Measurements from ENCODE around the gene FLOT2.
A peak's percentile ranks its signal among the peaks of the same experiment; 100 is the strongest.
"Not testable (repeated sequence)": the region's sequence is repeated elsewhere in the genome, so short reads cannot be mapped to it uniquely, and the experiment has no call there.

Gene FLOT2

DNA sequence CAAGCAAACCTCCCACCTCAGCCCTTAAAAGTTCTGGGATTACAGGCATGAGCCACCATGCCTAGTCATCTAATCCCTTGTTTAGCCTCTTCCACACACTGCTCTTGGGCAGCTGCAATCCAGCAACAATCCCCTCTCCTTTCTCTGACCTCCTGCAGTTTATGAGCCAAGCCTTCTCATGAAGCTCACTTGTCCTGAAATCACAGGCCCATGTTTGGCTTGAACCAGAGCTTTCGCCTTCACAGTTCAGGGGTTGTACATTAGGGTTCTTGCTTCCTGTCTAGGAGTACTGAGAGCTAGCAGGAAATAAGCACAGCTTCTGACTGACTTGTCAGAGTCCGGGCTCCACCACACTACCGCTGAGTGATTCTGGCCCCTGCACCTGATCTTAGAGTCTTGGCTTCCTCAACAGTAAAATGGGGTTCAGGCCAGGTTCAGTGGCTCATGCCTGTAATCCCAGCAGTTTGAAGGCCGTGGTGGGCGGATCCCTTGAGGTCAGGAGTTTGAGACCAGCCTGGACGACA, 26.4 kb downstream of the FLOT2 start:
- DNase-seq: no peak

DNA sequence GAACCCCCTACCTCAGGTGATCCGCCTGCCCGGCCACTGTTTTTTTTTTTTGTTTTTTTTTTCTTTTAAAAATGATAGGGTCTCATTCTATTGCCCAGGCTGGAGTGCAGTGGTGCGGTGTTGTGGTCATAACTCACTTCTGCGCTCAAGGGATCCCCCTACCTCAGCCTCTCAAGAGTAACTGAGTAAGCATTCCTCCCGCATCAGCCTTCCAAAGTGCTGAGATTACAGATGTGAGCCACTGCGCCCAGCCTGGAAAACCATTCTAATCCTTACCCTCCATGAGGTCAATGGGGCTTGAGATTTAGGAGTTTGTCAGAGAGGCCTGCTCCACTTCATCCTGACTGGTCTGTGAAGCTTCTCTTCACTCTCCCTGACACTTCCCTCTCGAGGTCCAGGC, 30.3 kb downstream of the FLOT2 start:
- DNase-seq: no peak

DNA sequence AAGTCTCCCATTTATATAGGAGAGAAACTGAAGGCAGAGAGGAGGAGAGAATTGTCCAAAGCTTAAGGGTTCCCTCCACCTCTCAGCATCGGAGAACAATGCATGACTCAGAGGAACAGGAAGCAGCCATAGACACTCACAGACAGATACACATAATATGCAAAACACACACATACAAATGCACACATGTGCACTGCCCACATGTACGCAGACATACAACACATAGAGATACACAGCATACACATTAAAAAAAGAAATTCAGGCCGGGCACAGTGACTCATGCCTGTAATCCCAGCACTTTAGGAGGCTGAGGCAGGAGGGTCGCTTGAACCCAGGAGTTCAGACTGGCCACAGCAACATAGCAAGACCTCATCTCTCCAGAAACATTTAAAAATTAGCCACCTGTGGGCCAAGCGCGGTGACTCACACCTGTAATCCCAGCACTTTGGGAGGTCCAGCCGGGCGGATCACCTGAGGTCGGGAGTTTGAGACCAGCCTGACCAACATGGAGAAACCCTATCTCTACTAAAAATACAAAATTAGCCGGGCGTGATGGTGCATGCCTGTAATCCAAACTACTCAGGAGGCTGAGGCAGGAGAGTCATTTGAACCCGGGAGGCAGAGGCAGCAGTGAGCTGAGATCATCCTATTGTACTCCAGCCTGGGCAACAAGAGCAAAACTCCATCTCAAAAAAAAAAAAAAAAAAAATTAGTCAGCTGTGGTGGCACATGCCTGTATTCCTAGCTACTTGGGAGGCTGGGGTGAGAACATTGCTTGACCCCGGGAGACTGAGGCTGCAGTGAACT, 31.4 kb downstream of the FLOT2 start:
- no peak for DNase-seq

DNA sequence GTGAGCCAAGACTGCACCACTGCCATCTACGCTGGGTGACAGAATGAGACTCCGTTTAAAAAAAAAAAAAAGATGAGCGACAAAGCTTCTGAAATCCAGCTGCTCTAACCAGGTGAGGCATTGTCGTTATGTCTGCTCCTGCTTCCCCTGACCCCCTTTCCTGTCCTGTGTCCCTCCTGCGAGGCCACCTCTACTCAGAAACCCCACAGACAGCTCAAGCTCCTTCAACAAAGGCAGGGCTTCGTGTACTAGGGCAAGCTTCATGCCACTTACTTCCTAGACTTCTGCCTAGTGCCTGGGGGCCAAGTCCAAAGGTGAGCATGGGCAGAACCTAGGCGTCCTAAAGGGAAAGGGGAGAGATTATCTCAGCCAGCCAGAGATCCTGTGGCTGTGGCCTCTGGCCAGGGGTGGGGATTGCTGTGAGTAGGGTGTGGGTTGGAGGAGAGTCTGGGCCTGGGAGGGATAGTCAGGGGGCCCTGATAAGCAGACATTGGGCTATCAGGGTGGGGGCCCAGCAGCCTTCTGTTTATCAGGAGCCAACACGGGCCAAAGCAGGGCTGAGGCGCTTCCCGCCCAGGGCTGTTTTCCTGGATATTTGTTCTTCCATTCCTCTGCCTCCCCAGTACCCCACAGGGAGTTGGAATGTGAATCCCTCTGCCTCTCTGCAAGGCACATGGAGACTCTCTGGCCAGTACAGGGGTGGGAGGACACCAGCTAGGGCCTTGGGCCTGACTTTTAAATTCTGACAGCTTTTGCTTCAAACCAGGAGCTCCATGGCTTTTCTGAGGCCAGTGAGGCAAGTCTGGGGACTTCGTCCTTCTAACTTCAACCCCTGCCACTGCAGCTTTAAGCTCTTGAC, 32.3 kb downstream of the FLOT2 start:
- no peak for DNase-seq

DNA sequence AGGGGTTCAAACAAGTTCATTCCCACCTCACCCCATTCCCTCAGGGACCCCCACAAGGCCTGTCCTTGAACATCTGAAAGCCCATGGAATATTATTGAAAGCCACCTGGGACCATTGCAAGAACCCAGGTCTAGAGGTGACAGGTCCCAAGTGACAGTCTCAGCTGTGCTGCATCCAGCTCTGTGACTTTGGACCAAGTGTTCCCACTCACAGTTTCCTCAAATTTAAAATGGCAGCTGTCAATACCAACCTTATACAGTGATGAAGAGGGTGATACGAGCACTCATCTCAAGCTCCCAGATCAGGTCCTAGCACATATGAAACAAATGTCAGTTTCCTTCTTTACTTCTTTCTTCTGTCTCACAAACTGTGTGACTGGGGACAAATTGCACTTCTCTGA, 33.6 kb downstream of the FLOT2 start:
- DNase-seq: no peak

DNA sequence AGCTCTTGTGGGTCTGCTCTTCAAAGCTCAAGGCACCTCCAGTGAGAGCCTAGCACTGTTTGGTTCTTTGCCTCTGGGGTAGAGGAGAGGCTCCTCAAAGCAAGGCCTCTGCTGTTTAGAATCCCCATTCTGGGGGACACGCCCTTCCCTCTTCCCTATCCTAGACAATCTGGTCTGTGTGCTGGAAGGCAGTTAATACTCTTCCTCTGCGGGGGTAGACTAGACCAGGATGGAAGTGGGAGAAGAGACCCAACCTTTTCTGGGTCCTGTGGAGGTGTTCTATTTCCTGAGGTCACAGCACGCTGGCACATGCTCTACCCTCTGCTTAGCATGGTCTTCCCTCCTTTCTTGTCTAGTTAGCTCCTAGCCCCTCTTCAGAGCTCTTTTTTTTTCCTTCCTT, 35.0 kb downstream of the FLOT2 start:
- no peak for DNase-seq

DNA sequence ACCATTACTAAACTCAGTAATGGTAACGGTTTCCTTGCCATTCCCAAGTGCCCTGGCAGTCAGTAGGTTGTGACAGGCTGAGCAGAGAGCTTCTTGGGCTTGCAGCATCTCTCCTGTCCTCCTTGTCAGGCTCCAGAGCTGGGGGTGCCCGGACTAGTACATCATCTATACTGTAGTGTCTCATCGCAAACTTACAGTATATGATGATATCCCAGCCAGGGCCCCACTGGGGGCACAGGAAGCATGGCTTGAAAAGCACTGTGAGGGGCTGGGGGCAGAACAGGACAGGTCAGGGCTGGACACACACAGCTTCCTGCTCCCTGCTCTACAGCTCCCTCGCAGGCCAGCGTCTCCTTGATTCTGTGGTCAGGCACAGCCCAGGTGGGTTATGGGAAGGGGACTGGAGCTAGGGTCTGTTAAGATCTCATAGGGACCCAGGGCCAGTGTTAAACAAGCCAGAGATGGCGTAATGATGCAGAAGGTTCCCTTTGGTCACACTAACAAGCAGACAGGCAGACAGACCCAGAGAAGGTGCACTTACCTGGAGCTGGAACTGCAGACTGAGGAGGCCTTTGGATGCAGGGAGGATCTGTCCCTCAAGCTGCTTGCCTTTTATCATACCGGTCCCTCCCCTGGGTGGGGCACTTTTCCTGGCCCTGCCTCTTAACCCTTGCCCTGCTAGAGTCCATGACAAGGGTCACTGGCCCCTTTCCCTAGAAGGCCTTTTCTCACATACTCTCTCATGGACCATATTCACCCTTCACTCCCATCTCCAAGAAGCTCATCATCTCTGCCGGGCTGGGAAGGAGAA, 35.9 kb downstream of the FLOT2 start:
- no peak for DNase-seq

DNA sequence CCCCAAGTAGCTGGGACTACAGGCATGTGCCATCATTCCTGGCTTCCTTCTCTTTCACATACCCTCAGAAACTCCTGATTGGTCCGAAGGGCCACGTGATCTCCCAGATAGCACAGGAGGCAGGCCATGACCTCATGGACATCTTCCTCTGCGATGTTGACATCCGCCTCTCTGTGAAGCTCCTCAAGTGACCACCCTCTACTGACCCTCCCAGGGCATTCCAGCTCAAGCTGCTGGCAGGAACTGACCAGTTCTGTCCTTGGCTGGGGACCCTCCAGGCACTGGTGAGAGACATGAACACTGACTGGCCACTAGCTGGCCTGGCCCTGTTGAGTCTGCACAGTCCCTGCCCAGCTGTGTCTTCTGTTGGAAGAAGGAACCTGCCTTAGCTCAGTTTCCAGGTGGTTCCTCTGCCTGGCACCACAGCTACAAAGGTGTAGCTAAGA, 37.1 kb downstream of the FLOT2 start:
- no peak for DNase-seq

DNA sequence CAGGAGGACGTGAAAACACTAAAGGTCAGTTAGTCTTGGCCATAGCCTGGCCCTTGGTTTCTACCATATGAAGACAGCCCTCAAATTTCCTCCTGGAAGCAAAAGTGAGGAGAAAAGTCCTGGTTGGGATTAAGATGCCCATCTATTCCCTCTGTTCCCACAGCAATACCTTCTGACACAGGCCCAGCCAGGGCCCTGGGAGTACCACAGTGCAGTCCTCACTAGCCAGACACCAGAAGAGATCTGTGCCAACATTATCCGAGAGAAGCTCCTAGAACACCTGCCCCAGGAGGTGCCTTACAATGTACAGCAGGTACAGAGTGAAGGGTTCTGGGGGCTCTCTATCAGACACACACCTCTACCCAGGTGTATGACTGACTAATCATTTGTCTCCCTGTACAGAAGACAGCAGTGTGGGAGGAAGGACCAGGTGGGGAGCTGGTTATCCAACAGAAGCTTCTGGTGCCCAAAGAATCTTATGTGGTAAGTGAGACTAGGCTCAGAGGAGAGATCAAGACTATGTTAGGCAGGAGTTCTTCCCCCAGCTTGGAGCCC, 38.7 kb downstream of the FLOT2 start:
- DNase-seq: no peak

DNA sequence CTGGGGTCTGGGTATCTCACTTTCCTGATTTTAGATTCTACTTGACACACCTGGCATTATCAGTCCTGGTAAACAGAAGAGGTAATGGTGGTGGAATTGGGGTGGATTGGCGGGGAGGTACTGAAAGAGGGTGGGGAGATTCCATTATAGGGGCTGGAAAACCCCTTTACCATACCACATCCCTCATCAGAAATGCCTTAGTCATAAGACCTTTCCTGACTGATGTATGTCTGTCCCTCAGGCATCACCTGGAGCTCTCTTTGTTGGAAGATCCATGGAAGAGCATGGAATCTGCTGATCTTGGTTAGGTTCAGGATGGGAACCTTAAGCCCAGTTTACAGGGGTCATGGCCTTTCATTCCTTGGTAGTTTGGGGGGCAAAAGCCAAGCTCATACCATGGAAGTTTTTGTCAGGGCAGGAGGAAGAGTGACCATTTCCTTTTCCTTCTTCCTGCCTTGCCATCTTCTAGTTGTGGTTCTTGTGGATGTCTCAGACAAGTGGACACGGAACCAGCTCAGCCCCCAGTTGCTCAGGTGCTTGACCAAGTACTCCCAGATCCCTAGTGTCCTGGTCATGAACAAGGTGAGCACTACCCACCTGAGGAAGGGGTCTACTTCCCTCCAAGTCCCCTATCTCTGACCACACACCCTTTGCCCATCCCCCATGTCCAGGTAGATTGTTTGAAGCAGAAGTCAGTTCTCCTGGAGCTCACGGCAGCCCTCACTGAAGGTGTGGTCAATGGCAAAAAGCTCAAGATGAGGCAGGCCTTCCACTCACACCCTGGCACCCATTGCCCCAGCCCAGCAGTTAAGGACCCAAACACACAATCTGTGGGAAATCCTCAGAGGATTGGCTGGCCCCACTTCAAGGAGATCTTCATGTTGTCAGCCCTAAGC, 39.4 kb downstream of the FLOT2 start:
- no peak for DNase-seq

DNA sequence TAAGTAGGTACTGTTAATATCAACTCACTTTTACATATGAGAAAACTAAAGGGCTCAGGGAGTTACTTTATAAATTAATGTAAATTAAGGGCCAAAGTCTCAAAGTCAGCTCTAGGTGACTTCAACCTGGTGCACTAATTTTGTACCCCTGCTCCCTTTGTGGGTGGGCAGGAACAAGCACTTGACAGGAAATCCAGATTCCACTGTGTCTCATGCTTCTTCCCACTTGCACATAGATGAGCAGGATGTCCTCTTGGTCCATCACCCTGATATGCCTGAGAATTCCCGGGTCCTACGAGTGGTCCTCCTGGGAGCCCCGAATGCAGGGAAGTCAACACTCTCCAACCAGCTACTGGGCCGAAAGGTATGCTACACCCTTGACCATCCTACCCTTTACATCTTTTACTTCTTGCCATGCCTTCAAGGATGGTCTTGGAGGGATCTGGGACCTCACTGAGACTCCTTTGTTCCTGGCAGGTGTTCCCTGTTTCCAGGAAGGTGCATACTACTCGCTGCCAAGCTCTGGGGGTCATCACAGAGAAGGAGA, 41.4 kb downstream of the FLOT2 start:
- DNase-seq: no peak

DNA sequence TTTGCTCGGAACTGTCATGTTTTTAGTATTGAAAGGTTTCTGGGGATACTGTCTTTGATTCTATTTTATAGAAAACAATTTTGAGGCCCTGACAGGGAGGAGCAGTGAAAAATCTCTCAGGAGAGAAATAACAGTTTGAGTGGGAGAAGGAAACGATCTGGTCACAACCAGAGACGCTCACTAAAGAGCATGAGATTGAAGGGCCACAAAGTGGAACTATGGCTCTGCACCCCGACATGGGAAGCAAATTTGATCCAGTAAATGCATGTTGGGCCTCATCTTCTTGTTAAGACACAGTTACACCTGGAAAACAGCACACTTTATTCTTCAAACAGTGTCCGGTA, 42.2 kb downstream of the FLOT2 start:
- no peak for DNase-seq

DNA sequence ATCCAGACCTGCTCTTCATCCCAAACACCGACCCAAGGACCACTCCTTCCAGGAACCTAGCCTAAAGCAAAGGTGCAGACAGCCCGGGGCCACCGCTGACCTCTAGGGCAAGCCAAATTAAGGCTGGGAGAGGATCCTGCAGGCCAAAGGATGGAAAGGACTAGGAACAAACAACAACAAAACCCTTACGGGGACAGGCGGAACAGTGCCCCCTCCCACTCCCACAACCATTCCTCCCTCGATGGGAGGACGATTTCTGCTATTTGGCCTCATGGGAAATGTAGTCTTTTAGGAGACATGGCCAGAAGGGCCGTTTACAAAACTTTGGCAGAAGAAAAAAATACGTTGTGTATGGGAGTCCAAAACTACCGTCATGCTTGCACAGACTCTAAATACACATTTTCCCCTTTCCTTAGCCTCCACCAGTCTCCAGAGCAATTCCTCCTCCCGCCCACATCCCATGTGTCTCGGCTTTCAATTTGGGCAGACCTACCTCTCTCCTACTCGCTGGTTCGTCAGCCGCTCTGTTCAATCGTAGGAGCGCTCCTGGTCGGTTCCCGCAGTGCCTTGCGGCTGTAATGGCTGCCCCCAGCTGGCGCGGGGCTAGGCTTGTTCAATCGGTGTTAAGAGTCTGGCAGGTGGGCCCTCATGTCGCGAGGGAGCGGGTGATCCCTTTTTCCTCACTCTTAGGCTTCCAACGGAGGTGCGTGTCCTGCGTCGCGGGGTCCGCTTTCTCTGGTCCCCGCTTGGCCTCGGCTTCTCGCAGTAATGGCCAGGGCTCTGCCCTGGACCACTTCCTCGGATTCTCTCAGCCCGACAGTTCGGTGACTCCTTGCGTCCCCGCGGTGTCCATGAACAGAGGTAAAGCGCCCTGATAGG, 42.8 kb downstream of the FLOT2 start, which contains the start of gene ERAL1:
ERAL1 (plus strand) TSS at position 560 of the 879 bp plus-strand sequence; CDS start at position 579, 19 bp downstream.
- peak; percentile 87 for DNase-seq

DNA sequence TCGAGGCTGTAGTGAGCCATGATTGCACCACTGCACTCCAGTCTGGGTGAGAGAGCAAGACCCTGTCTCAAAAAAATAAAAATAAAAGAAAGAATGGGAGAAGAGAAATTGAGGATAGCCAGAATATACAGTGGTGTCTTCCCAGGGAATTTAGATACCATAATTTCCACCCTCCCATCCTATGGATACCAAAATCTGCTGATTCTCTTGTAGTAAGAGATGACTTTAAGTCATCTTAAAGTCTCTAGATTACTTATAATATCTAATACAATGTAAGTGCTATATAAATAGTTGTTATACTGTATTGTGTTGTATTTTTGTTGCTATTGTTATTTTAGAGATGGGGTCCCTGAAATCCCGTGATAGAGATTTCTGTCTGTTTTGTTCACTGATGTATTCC, 44.2 kb downstream of the FLOT2 start:
- no peak for DNase-seq

DNA sequence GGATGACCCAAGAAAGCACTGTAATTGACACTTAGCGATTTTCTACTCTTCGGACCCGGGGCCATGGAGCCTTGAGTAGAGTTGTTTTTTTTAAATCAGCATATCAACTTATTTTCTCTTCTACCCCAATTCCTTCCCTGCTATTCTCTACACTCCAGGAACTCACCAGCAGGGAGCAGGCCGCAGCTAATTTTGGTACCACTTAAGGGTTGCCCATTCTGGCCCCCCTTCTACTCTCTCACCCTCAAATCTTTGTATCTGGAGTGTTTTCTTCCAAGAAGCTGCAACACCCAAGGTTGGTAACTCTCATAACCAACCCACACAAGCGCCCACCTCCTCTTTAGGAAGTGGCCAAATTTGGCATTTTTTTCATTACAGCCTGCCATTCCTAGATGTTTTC, 48.3 kb downstream of the FLOT2 start:
- no peak for DNase-seq

DNA sequence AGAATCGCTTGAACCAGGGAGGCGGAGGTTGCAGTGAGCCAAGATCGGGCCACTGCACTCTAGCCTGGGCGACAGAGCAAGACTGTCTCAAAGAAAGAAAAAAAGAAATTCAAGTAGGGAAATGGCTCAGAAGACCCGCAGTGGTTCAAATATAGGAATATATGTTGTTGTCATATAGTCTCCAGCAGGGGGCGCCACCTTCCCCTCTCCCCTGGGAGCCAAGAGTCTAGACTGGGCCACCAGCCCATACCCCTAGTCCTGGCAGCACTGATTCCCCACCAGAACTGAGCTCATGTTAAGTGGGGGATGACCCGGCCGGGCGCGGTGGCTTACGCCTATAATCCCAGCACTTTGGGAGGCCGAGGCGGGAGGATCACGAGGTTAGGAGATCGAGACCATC, 48.9 kb downstream of the FLOT2 start:
- not testable (repeated sequence) for DNase-seq

DNA sequence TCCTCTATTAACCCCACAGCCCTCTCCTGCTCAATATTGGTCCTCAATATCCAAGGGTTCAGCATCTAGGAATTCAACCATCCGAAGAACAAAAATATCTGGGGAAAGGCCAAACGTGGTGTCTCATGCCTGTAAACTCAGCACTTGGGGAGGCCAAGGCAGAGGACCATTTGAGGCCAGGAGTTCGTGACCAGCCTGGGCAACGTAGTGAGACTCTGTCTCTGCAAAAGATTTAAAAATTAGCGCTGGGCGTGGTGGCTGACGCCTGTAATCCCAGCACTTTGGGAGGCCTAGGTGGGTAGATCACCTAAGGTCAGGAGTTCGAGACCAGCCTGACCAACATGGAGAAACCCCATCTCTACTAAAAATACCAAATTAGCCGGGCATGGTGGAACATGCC, 50.8 kb downstream of the FLOT2 start:
- not testable (repeated sequence) for DNase-seq

DNA sequence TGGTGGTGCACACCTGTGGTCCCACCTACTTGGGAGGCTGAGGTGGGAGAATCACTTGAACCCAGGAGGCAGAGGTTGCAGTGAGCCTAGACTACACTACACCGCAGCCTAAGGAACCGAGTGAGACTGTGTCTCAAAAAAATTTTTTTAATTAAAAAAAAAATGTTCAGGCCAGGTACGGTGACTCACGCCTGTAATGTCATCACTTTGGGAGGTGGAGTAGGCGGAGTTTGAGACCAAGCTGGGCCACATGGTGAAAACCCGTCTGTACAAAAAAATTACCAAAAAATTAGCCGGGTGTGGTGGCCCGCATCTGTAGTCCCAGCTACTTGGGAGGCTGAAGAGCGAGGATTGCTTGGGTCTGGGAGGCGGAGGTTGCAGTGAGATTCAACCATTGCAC, 51.3 kb downstream of the FLOT2 start:
- DNase-seq: no peak

DNA sequence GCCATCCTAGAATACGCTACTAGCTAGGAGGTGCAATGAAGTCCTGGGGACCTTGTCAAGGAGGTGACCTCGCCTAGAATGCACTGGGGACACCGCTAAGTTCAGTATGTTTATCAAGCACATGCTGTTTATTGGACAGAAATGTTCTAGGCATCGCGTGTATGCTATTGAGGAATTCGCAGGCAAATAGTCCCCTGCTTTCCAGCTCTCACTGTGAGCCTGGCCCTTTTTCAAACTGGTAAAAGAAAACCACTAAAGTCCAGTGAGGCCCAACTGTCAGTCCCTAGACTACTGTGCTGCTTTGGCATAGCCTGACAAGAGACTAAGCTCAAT, 53.8 kb downstream of the FLOT2 start:
- no peak for DNase-seq

DNA sequence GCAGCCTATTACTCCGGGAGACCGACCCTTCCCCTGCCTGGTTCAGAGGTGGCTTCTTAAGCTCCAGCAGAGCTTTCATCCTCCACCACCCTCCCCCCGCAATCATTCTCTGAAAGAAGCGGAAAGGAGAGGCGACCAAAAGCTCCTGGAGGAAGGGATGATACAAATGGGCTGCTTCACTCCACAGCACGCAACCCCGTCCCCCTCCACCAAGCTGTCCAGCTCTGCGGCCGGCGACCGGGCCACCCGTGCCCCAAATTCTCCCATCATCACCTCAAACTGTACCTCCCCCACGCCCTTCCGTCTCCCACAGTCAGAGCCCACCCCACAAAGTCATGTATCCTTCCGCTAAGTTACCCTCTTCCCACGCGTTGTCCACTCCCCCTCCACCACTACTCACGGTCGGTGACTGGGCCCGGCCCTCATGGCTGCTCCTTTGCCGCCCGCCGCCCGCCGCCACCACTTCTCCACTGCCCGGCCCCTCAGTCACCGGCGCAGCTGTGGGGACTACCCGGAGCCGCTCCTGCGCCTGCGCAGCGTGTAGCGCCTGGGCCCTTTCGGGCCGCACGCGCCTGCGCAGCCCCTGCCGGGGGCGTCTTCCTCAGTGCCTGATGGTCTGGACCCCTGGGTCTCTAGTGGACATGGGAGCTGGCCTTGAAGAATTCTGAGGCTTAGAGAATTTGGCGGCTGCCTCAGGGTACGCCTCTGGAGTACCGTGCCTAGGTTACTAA, 55.1 kb downstream of the FLOT2 start, which contains the start of gene FAM222B:
FAM222B (minus strand) TSS at position 509 of the 731 bp plus-strand sequence. CDS start 76,123 bp downstream, outside the sequence.
- DNase-seq: peak; percentile 60

Data from NCI-H748 treated with DMSO at 0.1 percent for 48 hours (cell line).